Loucy (cell line): ENCODE data around the gene STIM1.

Experiments
- H2AFZ ChIP-seq: fragments of 200-600 bp; sonication (generic); 2 replicates; pipeline ENCODE4 v1.6.0; 2016; ENCODE audit warnings: antibody characterized with exemption, mild to moderate bottlenecking, low read length, moderate library complexity
- H3F3A ChIP-seq: fragments of 200-600 bp; 2 replicates; pipeline ENCODE4 v1.6.0; 2016; ENCODE audit warnings: antibody characterized with exemption, low read depth, mild to moderate bottlenecking
- H3K27me3 ChIP-seq: fragments of 200-600 bp; sonication (generic); 2 replicates; pipeline ENCODE4 v1.6.1; 2014; ENCODE audit warnings: low read length, mild to moderate bottlenecking; ENCODE audit not compliant: insufficient read depth, poor library complexity, severe bottlenecking
- H3K36me3 ChIP-seq: fragments of 200-600 bp; sonication (generic); 2 replicates; pipeline ENCODE4 v1.6.1; 2016; ENCODE audit warnings: low read length; ENCODE audit not compliant: insufficient read depth
- H3K4me1 ChIP-seq: fragments of 200-600 bp; sonication (generic); 2 replicates; pipeline ENCODE4 v1.5.1; 2014; ENCODE audit warnings: low read length, mild to moderate bottlenecking; ENCODE audit not compliant: insufficient read depth, poor library complexity, severe bottlenecking
- H3K4me2 ChIP-seq: fragments of 200-600 bp; sonication (generic); 2 replicates; pipeline ENCODE4 v1.6.0; 2014; ENCODE audit warnings: antibody characterized with exemption, low read length, low read depth, mild to moderate bottlenecking; ENCODE audit not compliant: poor library complexity, severe bottlenecking
- H3K4me3 ChIP-seq: fragments of 200-600 bp; sonication (generic); 2 replicates; pipeline ENCODE4 v1.5.1; 2014; ENCODE audit warnings: low read length, mild to moderate bottlenecking, mixed read lengths; ENCODE audit not compliant: poor library complexity, severe bottlenecking
- H3K79me2 ChIP-seq: fragments of 200-600 bp; sonication (generic); 2 replicates; pipeline ENCODE4 v1.6.1; 2014; ENCODE audit warnings: low read length; ENCODE audit not compliant: insufficient read depth
- H3K9ac ChIP-seq: fragments of 200-600 bp; sonication (generic); 2 replicates; pipeline ENCODE4 v1.6.0; 2014; ENCODE audit warnings: mild to moderate bottlenecking, low read depth, low read length, moderate library complexity; ENCODE audit not compliant: poor library complexity, severe bottlenecking
- H3K9me2 ChIP-seq: fragments of 200-600 bp; sonication (generic); replicated peaks from 2 replicates; pipeline ENCODE4 v1.6.1; 2016; ENCODE audit warnings: low read depth, low read length, mixed read lengths
- H3K9me3 ChIP-seq: fragments of 200-600 bp; sonication (generic); 2 replicates; pipeline ENCODE4 v1.6.1; 2014; ENCODE audit warnings: mild to moderate bottlenecking, antibody characterized with exemption, low read length, low read depth; ENCODE audit not compliant: insufficient read depth
- H4K20me1 ChIP-seq: fragments of 200-600 bp; sonication (generic); 2 replicates; pipeline ENCODE4 v1.6.0; 2014; ENCODE audit warnings: antibody characterized with exemption, low read length, mild to moderate bottlenecking; ENCODE audit not compliant: insufficient read depth, poor library complexity, severe bottlenecking
- CTCF ChIP-seq: fragments of 200-600 bp; sonication (generic); conservative IDR thresholded peaks from 2 replicates; pipeline ENCODE4 v1.5.1; 2014; ENCODE audit warnings: mild to moderate bottlenecking, antibody characterized with exemption, low read length
- EZH2phosphoT487 ChIP-seq: fragments of 200-600 bp; IDR thresholded peaks from 2 replicates; pipeline ENCODE4 v1.6.1; 2018; ENCODE audit warnings: antibody characterized with exemption, mild to moderate bottlenecking, moderate library complexity, borderline replicate concordance

STIM1 gene

GRCh38 chr11:3949125-3949524 lies 93.7 kb downstream of the STIM1 start:
- Histone ChIP-seq H3K9me2 (no peaks in the 10 kb centered on the region), H3K36me3 (no peaks in the 10 kb centered on the region), H3F3A (peaks cover 23% of the 10 kb centered on the region), H3K4me2 (peak overlapping the region; percentile 82), H3K4me3 (peak overlapping the region; percentile 68), H4K20me1 (peaks cover 5% of the 10 kb centered on the region), H3K4me1 (peaks cover 92% of the 10 kb centered on the region), H3K9ac (peak overlapping the region; percentile 76), H3K79me2 (peaks cover 77% of the 10 kb centered on the region), H2AFZ (no peak overlapping the region), H3K9me3 (no peaks in the 10 kb centered on the region), H3K27me3 (no peaks in the 10 kb centered on the region)
- TF ChIP-seq CTCF, result no peak
- no peak for TF ChIP-seq EZH2phosphoT487

- Histone ChIP-seq H3K4me2 (peak overlapping the region; percentile 19), H3K9ac (peak overlapping the region; percentile 14)
- TF ChIP-seq EZH2phosphoT487, result no peak
- no peak for TF ChIP-seq CTCF
These were observed 95.7 kb downstream of the STIM1 start for GRCh38 chr11:3950996-3951660.

GRCh38 chr11:3952715-3953114 lies 97.3 kb downstream of the STIM1 start:
- Histone ChIP-seq H4K20me1 (peaks cover 5% of the 10 kb centered on the region), H3K36me3 (no peaks in the 10 kb centered on the region), H3F3A (peaks cover 9% of the 10 kb centered on the region; the same call in 1 of the 2 replicates), H3K79me2 (peaks cover 90% of the 10 kb centered on the region), H3K9me2 (no peaks in the 10 kb centered on the region), H3K4me1 (peaks cover 77% of the 10 kb centered on the region), H3K4me2 (peak overlapping the region; percentile 64), H3K27me3 (no peaks in the 10 kb centered on the region), H2AFZ (no peak overlapping the region), H3K9me3 (no peaks in the 10 kb centered on the region), H3K9ac (peak overlapping the region; percentile 38), H3K4me3 (peak overlapping the region; percentile 31)
- no peak for TF ChIP-seq CTCF
- TF ChIP-seq EZH2phosphoT487, result no peak

More at GRCh38 chr11:3950996-3951660, 95.7 kb downstream of the STIM1 start:
- peaks cover 90% of the 10 kb centered on the region for H3K4me1 ChIP-seq
- H3K4me3 ChIP-seq, result no peak overlapping the region
- peaks cover 22% of the 10 kb centered on the region for H3F3A ChIP-seq
- H3K36me3 ChIP-seq, result no peaks in the 10 kb centered on the region
- peaks cover 76% of the 10 kb centered on the region for H3K79me2 ChIP-seq
- H2AFZ ChIP-seq, result no peak overlapping the region
- no peaks in the 10 kb centered on the region for H3K9me3 ChIP-seq
- H3K27me3 ChIP-seq, result no peaks in the 10 kb centered on the region
- no peaks in the 10 kb centered on the region for H3K9me2 ChIP-seq
- peaks cover 5% of the 10 kb centered on the region for H4K20me1 ChIP-seq
